T-helper 1 cell (primary cell): ENCODE measurements around the gene CTNNB1.

Experiments
- DNase-seq, 5 donors: peaks; one replicate each; pipeline ENCODE4 v3.0.0-alpha.2; 2012 to 2020
- total RNA-seq, 4 donors: gene quantifications; one replicate each; lab custom pipeline; 2026; lab: John Stamatoyannopoulos, UW

Gene CTNNB1
- total RNA-seq = 254 to 312 (median 266) reads per million in 4 donors

DNA sequence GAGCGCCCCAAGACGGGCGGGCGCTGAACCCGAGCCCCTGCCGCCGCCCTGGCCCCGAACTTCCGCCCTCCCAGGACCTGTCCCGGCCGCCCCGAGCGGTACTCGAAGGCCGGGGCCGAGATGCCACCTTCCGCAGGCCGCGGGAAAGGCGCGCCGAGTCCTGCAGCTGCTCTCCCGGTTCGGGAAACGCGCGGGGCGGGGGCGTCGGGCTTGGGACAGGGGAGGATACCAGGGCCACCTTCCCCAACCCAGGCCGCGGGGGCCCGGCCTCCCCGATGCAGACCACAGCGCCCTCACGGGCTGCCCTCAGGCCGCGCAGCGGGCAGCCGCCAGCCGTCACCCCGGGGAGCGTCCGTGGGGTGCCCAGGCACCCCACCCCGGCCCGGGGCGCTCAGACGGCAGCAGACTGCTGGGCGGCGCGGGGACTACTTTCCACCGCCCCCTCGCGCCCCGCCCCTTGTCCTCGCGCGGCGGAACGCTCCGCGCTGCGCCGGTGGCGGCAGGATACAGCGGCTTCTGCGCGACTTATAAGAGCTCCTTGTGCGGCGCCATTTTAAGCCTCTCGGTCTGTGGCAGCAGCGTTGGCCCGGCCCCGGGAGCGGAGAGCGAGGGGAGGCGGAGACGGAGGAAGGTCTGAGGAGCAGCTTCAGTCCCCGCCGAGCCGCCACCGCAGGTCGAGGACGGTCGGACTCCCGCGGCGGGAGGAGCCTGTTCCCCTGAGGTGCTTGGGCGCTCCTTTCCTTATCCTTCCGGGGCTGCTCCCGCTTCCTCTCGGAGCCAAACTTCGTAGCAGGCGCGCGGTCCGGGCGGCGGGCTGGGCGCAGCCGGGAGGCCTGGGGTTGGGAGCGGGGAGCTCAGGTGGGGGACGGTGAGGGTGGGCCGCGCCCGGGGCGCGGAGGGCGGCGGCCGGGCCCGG lies at the start of gene CTNNB1:
CTNNB1 (plus strand) TSS at position 556 of the 916 bp plus-strand sequence. CDS start 24,564 bp downstream, outside the sequence.
- DNase-seq = peak; percentile 82 to 92 (median 87)

DNA sequence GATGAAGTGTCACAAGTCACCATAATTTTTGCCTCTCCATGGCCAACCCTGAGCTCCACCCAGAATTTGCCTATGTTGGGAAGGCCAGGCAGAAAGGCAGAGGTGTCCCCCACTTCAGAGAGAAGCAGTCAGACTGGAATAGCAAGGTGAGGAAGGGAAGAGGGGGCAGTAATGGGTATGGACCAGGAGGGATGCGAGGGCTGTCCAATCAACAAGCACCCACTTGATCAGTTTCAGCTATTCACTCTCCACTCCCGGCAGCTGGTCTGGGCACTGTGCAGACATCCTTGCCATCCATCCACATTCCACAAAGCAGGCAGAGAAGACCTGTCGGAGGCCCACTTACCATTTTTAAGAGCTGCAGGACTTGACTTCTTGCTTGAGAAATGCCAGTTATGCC lies 43.5 kb upstream of the CTNNB1 start:
- no peak for DNase-seq

DNA sequence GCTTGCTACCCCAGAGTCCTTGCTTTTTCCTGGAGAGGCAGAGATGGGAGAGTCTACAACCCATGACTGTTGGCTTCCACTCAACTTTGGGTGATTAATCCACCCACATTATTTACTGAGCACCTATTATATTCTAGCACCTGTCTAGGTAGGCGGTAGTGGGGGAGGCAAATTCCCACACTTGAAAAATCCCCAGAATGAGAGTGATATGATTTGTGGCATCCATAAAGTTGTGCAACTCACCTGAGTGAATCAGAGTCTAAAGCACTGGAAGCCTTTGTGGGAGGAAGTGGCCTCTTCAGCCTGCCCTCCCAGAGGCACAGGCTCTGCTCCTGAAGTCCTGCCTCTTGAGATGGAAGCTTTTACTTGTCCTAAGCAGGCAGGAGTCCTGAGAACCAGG lies 40.4 kb upstream of the CTNNB1 start:
- no peak for DNase-seq

DNA sequence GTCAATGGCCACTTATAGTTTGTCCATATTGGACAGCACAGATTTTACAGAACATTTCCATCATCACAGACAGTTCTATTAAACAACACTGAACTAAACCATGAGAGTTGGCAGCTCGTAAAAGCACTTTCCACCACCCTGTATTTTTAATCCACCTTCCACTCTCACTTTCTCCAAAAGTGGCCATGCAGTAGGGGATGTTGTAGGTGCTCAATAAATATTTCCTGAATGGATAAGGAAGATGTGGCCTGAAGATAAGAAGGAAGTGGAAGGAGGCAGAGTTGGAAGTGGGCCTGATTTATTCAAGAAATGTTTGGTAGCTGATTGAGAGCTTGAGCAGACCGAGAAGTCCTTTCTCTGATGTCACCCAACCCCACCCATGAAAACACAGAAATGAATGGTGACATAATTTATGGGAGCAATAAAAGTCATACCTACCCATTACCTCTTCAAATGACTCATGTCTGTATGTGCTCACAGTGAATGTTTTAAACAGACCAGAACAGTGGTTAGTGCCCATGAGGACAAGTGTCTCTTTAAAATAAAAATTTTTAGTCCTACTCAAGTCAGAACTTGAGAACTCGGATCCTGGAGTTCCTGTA lies 39.6 kb upstream of the CTNNB1 start:
- no peak for DNase-seq

DNA sequence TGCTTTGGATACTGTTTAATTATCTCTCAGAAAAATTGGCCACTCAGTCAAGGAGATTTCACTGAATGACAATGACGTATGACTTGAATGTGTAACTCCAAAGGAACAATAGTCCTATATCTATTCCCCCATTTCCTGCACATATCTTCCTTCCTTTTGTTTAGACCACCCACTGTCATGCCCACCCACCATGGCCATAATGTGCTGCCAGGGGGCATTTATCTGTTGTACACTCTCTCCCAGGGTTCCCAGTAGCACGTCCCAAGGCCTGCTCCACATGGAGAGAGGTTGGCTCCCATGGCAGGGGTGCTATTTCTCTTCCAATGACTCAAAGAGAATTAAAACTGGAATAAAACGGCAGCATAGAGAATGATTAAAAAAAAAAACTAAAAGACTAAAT lies 36.8 kb upstream of the CTNNB1 start:
- no peak for DNase-seq

DNA sequence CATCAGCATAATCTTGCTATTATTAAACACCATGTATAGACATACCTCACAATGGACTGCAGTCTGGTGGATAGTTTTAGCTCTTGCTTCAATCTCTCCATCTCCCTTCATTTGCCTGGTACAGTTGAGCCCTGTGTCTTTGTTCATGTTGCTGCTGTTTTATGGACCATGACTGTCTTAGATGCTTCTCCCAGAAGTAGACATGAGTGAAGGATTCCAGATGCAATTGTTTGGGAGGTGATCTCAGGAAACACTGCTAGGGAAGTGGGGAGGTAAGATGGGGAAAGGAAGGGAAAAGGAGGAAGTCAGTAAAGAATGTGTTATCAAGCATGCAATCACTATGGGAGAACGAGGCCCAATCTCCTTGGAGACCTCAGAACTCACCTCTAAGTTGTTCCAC lies 36.3 kb upstream of the CTNNB1 start:
- no peak for DNase-seq

DNA sequence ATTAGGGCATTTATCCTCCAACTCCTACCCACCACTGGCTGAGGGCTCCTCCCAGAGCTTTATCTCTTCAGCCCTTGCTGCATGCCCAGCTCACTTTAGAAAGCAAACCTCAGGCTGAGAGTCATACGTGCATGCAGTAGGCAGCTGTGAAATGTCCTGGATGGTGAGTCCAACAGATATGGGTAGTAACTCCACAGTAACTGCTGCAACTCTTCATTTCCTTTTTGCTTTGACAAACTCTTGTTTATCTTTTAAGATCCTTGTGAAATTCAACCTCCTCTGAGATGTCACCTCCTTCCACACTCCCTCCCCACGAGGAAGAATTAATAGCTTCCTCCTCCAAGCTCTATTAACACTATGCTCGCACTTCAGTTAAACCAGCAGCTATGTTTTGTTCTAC lies 35.9 kb upstream of the CTNNB1 start:
- DNase-seq = no peak

DNA sequence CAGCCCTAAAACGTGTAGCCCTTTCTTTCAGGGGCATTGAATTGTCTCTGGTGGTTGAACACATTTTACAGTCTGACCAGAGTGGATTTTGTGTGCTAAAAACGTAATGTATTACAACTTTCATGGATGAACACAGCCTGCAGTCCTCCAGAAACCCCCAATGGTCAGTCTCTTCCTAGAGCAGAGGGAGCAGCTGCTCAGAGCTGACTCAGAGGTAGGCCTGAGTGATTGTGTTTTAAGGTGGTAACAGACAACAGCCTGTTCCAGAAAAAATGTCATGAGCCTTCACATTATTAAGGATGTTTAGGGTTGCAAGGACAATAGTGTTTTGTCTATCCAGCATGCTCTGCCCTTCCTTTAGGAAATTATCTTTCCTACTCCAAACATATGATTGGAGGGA lies 34.5 kb upstream of the CTNNB1 start:
- no peak for DNase-seq

DNA sequence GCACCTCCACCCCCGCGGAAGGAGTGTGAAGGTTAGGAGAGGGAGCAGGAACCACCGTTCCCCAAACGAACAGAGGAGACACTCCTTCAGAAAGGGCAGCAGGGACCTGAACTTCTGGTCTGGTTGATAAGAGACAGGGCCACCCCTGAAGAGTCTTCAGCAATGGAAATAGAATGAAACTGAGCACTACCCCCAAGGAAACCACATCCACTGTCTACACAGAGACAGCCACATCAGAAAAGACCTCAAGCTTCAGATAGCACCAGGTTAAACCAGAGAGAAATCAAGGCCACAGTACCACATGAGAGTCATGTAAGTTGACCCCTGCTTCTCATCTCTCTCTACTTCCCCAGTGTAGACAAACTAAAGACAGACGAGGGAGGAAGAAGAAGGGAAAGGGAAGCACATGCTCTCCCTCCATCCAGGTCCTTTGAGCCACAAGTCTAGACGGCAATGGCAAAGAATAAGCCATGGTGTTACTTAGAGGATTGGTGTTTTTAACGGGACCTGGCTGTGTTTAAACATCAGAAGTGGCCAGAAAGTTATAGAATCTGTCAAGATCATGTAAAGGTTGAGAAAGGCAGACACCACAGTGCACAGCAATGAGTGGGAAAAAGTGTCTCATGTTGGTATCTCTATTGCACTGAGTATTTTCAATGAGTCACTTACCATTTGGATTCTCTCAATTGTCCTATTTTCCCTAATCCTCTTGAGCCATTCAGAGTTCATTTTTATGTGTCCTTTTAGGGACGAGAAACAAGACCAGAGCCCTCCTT lies 31.4 kb upstream of the CTNNB1 start:
- DNase-seq = no peak

DNA sequence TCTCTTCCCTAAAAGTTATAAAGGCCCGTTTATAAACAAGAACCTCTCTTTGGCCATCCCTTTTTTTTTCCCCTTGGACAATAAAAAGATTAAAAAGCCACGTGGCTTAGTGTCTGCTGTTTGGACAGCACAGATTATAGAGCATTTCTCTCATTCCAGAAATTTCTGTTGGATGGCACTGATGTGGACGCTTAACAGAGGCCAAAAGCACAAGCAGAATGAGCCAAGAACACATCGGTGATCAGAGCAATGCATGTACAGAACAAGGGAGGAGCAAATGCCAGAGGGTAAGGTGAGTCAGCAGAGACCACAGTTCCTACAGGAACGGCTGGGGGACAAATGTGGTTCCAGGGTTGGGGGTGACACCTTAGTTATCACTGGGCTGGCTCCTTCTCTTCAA lies 30.3 kb upstream of the CTNNB1 start:
- DNase-seq = no peak

DNA sequence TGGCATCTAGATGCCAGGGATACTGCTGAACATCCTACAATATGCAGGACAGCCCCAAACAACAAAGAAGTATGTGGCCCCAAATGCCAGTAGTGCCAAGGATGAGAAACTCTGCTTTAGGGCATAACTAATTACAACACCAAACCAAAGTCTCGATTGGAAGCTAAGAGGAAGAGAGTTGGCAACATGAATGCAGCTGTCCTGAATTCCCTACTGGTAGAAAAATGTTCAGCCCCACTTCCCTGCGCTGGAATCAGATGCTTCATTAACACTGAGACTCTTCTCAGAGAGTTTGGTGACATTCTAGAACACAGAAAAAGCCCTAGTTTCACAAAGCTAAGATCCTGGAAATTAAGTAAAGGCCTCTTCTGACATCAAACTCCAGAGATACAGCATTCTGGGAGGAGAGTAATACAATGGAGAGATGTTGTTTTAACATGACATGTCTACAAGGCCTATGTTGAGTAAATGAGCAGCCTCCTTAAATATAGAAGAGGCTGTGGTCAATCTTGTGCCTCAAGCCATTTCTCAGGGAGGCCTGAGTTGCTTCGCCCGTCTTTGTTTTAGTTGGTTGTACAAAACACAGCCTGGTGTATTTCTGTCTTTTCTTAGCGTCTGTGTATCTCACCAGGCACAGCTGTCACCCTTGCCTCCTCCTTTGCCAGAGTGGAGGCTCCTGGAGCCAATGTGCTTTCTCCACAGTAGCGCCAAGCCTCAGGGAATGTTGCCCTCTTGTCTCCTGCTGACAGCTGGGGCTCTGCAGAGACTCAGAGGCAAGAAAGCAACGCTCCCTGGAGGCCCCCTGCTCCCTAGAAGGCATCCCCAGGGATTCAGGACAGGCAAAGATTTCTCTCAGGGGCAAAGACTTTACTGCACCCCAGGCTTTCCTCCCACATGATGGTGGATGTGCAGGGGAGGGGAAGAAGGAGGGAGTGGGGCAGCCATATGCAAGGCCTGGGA lies 25.1 kb upstream of the CTNNB1 start:
- no peak for DNase-seq

DNA sequence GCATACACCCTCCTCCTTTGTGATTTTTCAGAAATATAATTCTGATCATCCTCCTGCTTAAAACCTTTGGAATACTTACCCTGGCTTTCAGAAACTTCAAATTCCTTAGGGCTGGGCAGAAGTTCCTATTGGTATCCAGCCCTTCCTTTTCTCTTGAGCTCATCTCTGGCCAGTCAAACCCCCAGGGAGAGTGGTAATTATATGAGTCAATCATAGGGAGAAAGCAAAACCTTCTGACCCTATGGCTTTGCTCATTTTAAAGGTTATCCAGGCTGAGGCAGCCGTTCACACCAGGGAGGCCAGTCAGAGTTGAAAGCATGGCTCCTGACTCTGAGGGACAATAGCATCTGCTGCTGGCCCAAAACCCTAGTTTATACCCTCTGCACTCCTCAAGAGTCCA lies 23.9 kb upstream of the CTNNB1 start:
- no peak for DNase-seq

DNA sequence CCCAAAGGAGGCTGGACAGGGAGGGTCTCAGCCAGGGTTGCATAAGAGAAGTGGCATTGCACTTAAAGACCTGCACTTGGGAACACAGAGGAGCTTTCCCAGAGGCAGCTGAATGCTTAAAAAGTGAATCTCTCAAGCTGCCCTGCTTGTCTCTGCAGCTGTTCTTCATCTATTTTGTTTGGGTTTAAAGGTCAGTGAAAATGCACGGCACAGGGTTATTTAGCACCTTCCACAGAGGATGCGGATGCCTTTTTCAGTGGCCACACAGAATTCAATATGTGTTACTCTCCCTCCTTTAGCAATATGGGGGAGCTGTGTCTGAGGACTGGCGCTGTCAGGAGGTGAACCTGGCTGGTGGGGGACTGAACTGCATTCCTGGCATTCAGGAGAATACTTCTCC lies 22.7 kb upstream of the CTNNB1 start:
- no peak for DNase-seq

DNA sequence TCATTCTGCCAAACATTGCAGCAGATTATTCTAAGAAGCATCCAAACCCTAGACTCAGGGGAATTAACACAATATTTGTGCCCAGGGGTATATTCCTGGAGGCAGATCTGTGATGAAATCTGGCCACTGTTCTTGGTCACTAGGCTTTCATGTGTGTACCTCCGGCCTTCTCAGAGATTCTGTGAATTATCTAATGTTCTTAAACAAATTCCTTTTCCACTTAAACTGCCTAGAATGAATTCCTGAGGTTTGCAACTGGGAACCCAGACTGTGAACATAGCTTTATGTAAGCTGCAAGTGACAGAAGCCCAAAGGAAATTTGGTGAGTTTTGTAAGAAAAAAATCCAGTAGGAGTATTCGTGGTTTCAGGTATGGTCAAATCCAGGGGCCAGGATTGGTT lies 20.7 kb upstream of the CTNNB1 start:
- no peak for DNase-seq

DNA sequence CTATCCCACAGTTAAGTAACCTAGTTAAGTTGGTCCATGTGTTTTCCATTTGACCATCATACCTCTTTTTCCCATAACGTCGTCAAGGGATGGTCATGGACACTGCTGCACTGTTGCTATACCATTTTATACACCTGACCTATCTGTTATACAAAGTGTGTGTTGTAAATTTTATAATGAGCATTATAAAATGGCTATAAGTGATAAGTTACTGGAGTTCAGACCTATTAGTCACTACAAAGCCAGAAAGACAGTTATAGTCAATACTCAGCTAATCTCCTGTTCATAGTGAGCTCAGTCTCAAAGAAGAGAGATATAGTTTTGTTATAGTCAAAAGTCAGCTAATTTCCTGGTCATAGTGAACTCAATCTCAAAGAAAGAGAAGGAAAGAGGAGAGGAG lies 18.9 kb upstream of the CTNNB1 start:
- DNase-seq = no peak

DNA sequence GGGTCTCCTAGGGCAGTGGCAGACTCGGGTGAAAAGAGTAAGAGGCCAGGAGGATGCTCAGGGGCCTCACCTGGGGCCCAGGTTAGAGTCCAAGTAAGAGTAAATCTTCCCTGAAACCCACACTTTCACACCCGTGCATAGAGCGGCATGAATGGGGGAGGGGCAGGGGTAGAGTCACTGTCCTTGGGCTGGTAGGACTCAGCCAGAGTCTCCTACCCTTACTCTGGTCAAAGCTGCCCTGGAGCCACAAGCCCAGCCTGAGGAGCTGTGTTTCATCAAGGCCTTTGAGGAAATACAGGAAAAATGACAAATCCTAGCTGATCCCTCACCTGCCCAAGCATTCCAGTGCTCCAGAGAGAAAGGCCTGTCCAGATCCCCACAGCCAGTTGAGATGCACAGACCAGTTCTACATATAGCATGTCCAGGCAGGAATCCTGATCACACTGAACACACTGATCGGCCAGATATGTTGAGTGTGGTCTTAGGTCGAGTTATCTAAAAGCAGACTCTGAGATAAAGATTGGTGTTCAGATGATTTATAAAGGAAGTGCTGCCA lies 16.7 kb upstream of the CTNNB1 start:
- no peak for DNase-seq

DNA sequence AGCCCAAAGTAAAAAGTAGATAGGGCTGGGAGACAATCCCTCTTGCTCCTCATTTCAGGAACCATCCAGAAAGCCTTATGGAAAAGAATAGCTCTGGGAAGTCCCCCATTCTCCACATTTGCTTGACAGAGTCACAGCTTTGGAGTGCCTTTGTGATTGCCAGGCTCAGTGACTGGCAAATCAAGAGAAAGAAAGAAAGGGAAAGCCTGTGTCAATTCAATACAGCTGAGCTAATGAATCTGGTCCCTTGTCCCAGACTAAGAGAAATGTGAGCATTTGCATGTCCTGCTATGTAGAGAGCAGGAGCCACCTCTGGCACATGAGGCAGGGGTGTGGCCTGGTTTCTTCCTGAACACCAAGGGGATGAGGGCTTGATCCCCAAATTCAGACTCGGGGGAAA lies 14.9 kb upstream of the CTNNB1 start:
- no peak for DNase-seq

DNA sequence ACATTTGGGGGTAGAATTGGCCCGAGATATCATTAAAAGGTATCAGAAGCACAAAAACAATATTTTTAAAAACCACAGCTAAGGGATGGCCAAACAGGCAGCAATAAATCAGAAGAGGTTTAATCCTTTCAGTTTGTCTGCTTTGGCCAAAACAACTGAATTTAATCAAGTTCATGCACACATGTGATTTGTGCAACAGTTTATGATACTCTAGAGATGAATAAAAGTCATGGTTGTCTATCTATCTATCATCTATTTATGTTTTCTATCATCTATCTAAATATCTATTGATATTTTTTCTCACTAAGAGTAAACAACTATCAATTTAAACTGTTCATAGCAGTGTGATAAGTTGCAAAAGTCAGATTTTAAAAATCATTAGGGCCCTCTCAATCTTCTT lies 13.0 kb upstream of the CTNNB1 start:
- no peak for DNase-seq

DNA sequence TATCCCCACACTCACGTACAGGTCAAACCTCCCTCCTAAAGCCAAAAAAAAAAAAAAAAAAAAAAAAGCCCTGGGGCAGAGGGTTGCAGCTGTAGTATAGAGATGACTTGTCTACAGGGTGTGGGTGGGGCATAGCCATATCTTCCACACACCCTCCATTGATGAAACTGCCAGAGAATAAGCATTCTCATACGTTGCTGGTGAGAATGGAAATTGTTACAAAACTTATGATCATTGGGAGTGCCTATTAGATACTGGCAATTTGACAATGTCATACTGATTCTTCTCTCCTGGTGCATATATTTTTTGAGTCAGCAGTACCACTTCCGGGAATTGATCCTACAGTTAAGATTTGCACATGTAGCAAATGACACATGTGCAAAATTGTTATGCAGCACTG lies 11.0 kb upstream of the CTNNB1 start:
- DNase-seq = peak in 1 of 5 donors; percentile 82

DNA sequence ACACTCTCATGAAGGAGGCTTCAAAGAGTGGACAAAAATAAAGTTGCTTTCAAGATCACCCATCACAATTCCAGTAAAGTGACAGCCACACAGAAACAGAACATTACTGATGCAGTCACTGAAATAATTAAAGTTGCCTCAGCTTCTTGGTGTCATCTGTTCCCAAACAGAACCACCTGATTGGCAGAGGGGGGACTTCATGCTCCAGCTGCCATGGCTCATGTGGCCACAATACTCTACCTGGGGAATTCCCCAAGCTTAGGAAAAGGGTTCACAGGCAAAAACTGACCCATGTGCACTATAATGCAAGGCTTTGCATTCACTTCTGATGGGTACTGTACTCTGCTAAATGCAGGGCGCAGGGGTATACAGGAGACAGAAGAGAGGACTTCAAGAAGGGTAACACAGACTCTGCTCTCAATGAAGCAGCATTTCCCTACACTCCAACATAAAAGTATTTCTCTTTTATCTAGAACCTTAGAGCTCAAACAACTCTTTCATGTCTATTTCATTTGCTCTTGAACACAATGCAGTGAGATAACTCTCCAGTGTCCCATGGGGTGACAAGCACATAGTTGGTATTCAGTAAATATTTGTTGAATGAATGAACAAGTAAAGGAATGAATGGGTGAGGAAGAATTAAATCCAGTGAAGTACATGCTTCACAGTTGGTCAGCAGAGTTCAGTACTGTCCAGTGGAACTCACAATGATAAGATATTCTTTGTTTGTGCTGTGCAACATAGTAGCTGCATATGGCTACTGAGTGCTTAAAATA lies 8.6 kb upstream of the CTNNB1 start:
- peak in 1 of 5 donors; percentile 9 for DNase-seq

DNA sequence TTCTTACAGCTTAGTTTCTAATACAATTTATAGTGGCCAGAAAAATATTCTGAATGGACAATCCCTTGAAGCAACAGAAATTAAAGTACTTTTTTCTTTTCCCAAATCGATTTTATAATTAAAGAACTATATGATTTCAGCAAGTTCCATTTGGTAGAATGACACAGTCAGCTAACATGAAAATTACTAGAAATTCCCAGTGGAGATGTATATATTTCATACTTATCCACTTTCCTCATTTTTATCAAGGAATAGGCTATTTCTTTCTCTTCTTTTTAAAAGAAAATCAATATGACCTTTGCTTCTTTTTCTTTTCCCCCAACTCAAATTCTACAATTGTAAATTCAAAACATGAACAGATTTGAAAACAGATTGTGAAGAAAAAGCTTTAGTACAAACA lies 6.4 kb upstream of the CTNNB1 start:
- no peak for DNase-seq
